GM12892 (cell line): Measurements from ENCODE around the gene PPP2R2D.

Experiments used
- POLR2A ChIP-seq: IDR thresholded peaks from 2 replicates; pipeline ENCODE4 v1.6.1; 2011; ENCODE audit warnings: low read depth, low read length, control low read depth
- TAF1 ChIP-seq: IDR thresholded peaks from 2 replicates; pipeline ENCODE4 v1.6.1; 2011; ENCODE audit warnings: low read depth, mild to moderate bottlenecking, control low read depth, low read length, borderline replicate concordance

DNA sequence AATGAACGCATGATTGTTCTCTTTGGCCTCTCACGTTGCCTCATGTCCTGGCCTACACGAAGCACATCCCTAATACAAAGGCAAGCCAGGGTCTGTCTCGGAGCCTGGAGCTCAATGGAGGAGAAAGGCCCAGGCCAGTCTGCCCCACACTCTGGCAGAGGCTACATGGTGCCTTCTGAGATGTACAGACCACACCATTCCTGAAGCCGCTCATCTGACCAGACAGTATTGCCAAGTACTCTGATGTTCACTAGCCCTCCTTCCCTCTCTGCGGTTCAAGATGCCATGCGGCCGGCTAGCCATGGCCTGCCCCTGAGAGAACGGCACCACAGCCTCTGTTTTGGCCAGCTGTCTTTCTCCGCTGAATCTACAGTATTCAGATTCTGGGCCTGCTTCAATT lies 75.0 kb downstream of the PPP2R2D start:
- TF ChIP-seq TAF1 = no peak
- no peak for TF ChIP-seq POLR2A
